WTC11 (cell line): ENCODE measurements around the gene MVD.

Experiments used
- CREB1 ChIP-seq: sonication (generic); formaldehyde crosslinking; IDR thresholded peaks from 2 replicates; pipeline ENCODE4 v1.8.0; 2023; ENCODE audit warnings: mild to moderate bottlenecking, missing genetic modification reagents
- HMGA2 ChIP-seq: fragments of 250-450 bp; sonication (Bioruptor Pico); IDR thresholded peaks from 2 replicates; pipeline ENCODE4 v1.4.0; 2021; ENCODE audit warnings: mild to moderate bottlenecking, moderate library complexity

- TF ChIP-seq CREB1 (no peak), HMGA2 (CRISPR knock-in tag) (no peak)
Observed at GRCh38 chr16:88635671-88636319, 27.1 kb downstream of the MVD start.
